Body of pancreas (tissue), 4 donors: ENCODE measurements around the gene ZNF622.

Experiments
- POLR2A ChIP-seq, 3 donors: fragments of 450-650 bp; IDR thresholded peaks; one replicate each; pipeline ENCODE4 v1.6.1; 2016; ENCODE audit warnings: antibody characterized with exemption in 3 of 3, mild to moderate bottlenecking in 2 of 3
- TF ChIP-seq, protein P1 (sequence below), 7 experiments: fragments of 450-650 bp in 4 of 7; fragments of 200-600 bp in 3 of 7; sonication (generic) in 3 of 7; IDR thresholded peaks; one replicate each; pipeline ENCODE4 v1.5.1; 2016 to 2019; ENCODE audit warnings: antibody characterized with exemption in 7 of 7

DNA sequence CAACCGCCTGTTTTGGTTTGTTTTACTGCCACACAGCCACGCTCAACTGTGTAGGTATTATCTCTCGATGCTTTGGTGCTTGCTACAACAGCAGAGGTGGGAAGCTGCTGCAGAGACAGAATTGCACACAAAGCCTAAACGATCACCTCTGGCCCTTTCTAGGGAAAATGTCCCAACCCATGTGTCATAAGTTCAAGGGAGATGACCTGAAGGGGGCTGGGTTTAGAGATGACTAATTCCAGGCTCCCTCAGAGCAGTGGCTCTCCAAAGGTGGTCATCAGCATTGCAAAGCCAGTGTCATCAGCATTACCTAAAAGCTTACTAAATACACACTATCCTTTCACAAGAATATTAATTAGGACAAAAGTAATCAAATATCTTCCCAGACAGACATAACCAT is 10.9 kb downstream of the ZNF622 start:
- TF ChIP-seq, protein P1, sequence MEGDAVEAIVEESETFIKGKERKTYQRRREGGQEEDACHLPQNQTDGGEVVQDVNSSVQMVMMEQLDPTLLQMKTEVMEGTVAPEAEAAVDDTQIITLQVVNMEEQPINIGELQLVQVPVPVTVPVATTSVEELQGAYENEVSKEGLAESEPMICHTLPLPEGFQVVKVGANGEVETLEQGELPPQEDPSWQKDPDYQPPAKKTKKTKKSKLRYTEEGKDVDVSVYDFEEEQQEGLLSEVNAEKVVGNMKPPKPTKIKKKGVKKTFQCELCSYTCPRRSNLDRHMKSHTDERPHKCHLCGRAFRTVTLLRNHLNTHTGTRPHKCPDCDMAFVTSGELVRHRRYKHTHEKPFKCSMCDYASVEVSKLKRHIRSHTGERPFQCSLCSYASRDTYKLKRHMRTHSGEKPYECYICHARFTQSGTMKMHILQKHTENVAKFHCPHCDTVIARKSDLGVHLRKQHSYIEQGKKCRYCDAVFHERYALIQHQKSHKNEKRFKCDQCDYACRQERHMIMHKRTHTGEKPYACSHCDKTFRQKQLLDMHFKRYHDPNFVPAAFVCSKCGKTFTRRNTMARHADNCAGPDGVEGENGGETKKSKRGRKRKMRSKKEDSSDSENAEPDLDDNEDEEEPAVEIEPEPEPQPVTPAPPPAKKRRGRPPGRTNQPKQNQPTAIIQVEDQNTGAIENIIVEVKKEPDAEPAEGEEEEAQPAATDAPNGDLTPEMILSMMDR (IDR thresholded peaks at IDR 0.05), result no peak
- TF ChIP-seq POLR2A (IDR thresholded peaks at IDR 0.05), result no peak
